ENCODE data around the gene CRYBB2.

DNA sequence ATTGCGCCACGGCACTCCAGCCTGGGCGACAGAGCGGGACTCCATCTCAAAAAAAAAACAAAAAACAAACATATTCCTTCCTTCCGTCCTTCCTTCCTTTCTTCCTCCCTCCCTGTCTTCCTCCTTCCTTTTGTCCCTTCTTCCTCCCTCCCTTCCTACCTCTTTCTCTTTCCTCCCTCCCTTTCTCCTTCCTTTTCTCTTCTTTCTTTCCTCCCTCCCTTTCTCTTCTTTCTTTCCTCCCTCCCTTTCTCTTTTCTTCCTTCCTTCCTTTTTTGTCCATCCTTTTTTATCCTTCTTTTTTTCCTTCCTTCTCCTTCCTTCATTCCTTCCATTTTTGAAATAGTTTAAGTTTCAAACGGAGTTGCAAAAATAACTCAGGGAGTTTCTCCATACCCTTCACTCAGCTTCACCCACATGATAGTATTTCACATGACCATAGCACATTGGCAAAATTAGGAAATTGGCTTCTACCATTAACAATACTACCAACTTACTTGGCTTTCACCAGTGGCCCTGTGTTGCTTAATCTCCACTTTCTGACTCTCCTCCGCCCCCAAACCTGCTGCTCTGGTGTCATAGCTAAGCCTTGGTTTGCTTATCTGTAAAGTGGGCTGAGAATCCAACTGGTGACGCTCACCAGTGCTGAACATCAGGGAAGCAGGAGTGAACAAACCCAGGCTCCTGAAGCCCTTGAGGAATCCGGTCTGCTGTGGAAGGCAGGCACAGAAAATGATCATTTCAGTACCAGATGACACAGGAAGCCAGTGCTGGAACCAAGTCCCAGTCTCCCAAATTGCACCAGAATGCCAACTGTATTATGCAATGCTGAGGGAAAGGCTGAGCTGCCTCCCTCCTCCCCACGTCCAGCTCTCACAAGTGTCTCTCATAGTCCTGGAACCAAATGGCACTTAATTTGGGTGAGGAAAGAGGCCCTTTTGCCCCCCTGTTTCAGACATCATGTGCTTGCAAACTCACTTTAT lies 37.0 kb upstream of the CRYBB2 start:
- TF ChIP-seq, protein P1, sequence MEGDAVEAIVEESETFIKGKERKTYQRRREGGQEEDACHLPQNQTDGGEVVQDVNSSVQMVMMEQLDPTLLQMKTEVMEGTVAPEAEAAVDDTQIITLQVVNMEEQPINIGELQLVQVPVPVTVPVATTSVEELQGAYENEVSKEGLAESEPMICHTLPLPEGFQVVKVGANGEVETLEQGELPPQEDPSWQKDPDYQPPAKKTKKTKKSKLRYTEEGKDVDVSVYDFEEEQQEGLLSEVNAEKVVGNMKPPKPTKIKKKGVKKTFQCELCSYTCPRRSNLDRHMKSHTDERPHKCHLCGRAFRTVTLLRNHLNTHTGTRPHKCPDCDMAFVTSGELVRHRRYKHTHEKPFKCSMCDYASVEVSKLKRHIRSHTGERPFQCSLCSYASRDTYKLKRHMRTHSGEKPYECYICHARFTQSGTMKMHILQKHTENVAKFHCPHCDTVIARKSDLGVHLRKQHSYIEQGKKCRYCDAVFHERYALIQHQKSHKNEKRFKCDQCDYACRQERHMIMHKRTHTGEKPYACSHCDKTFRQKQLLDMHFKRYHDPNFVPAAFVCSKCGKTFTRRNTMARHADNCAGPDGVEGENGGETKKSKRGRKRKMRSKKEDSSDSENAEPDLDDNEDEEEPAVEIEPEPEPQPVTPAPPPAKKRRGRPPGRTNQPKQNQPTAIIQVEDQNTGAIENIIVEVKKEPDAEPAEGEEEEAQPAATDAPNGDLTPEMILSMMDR (IDR thresholded peaks at IDR 0.05 in 2 of 3, conservative IDR thresholded peaks at IDR 0.05 in 1 of 3; ENCODE audit: borderline replicate concordance in 1 of 3, insufficient read depth in 1 of 3, low read depth in 2 of 3, low read length in 2 of 3), result no peak
- TF ChIP-seq POLR2AphosphoS5 (IDR thresholded peaks at IDR 0.05; ENCODE audit: low read depth, low read length), result no peak
- TF ChIP-seq, protein P2, sequence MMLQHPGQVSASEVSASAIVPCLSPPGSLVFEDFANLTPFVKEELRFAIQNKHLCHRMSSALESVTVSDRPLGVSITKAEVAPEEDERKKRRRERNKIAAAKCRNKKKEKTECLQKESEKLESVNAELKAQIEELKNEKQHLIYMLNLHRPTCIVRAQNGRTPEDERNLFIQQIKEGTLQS (IDR thresholded peaks at IDR 0.05), result no peak
- TF ChIP-seq REST (IDR thresholded peaks at IDR 0.05; ENCODE audit: low read depth), result no peak
- TF ChIP-seq YY1 (IDR thresholded peaks at IDR 0.05; ENCODE audit: extremely low read depth, insufficient replicate concordance, low read depth, low read length), result no peak
- no peak for TF ChIP-seq ELF1 (IDR thresholded peaks at IDR 0.05; ENCODE audit: borderline replicate concordance, low read depth)
- no peak for TF ChIP-seq RAD21 (IDR thresholded peaks at IDR 0.05; ENCODE audit: low read depth)
- TF ChIP-seq EZH2phosphoT487 (IDR thresholded peaks at IDR 0.05; ENCODE audit: borderline replicate concordance), result no peak
- TF ChIP-seq POLR2A (IDR thresholded peaks at IDR 0.05; ENCODE audit: borderline replicate concordance, extremely low read depth, insufficient read depth, insufficient read length), result no peak
- TF ChIP-seq ZBTB33 (IDR thresholded peaks at IDR 0.05; ENCODE audit: extremely low read depth, insufficient replicate concordance, low read length), result no peak
